Measurements from ENCODE around the gene RNF213. TPM values are rescaled to one million over a fixed set of nuclear protein-coding genes. Genes with fewer than 3 reads are reported as not detected.

Gene RNF213
- total RNA-seq, 1 experiment from 2014 or later = 13.0 TPM

DNA sequence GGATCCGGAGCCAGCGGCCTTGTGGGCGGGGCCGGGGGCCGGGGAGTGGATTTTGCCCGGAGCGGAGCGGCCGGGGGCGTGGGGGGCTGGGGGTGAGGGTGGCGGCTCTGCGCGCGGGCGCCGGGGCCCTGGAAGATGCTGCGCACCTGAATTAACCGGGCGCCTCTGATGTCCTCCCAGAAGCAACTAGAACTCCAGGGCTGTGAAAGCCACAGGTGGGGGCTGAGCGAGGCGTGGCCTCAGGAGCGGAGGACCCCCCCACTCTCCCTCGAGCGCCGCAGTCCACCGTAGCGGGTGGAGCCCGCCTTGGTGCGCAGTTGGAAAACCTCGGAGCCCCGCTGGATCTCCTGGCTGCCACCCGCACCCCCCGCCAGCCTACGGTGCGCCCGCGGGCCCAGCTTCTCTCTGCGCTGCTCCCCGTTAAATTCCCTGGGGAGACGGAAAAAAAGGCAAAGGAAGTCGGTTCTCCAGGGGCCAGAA lies 39.9 kb upstream of the RNF213 start:
- Histone ChIP-seq H3K9me3 (replicated peaks) (no peaks in the 10 kb centered on the region), H3K27me3 (no peaks in the 10 kb centered on the region), H3K36me3 (0 out of 2 replicates have a peak, but pooled peaks cover 2% of the 10 kb centered on the region), H3K27ac (no peak overlapping the region; the same call in 1 of the 2 replicates), H3K4me1 (0 out of 2 replicates have a peak, but pooled peaks cover 2% of the 10 kb centered on the region), H3K4me3 (peak overlapping the region; percentile 92)
- DNase-seq = no peak

DNA sequence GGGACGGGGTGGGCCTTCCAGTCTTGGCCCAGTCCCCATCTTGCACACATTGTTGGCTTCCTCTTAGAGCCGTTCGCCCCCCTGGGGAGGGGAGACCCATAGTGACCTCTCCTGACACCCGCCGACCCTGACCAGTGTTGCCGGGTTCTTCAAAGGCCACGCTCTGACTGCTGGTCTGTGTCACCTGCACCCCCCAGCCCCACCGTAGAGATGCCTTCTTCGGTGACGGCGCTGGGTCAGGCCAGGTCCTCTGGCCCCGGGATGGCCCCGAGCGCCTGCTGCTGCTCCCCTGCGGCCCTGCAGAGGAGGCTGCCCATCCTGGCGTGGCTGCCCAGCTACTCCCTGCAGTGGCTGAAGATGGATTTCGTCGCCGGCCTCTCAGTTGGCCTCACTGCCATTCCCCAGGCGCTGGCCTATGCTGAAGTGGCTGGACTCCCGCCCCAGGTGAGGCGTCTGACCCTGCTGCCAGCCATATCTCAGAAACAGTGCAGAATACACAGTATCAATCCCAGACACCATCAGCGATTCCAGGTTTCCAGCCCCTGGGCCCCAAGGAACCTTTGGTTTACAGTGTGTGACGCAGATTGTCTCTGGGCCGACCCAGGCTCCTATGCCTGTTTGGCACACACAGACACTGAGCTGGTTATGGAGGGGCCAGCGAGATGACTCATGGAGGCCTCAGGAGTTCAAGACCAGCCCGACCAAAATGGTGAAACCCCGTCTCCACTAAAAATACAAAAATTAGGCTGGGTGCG lies 39.1 kb upstream of the RNF213 start:
- Histone ChIP-seq H3K4me3 (no peak overlapping the region), H3K9me3 (replicated peaks) (no peaks in the 10 kb centered on the region), H3K27ac (no peak overlapping the region), H3K36me3 (0 out of 2 replicates have a peak, but pooled peaks cover 2% of the 10 kb centered on the region), H3K4me1 (0 out of 2 replicates have a peak, but pooled peaks cover 2% of the 10 kb centered on the region), H3K27me3 (no peaks in the 10 kb centered on the region)
- DNase-seq = no peak

DNA sequence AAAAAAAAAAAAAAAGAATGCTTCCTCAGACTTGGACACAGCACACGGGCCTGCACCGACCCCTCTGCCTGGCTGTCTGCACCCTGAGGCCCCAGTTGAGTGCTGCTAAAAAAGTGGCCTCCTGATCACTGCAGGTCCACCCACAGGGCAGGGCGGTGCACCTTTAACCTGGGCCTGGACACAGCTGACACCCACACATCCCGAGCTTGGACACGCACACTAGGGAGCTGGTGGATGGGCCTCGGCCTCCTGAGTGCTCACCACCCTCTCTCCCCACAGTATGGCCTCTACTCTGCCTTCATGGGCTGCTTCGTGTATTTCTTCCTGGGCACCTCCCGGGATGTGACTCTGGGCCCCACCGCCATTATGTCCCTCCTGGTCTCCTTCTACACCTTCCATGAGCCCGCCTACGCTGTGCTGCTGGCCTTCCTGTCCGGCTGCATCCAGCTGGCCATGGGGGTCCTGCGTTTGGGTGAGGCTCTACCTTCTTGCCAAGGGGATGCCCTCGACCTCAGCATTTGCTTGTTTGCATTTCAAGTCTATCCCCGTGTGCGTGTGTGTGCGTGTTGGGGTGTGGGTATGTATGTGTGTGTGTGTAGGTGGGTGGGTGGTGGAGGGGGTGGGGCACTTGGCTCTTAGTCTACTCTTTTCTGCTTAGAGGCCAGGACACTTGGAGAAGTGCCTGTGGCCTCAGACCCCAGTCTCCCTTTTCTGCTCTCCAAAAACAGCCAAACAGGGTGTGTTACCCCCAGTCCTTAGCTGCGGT lies 38.1 kb upstream of the RNF213 start:
- no peaks in the 10 kb centered on the region for H3K27me3 ChIP-seq
- 0 out of 2 replicates have a peak, but pooled peaks cover 2% of the 10 kb centered on the region for H3K4me1 ChIP-seq
- H3K9me3 ChIP-seq (replicated peaks) = no peaks in the 10 kb centered on the region
- DNase-seq = no peak
- H3K4me3 ChIP-seq = no peak overlapping the region
- H3K36me3 ChIP-seq = 0 out of 2 replicates have a peak, but pooled peaks cover 2% of the 10 kb centered on the region
- no peak overlapping the region for H3K27ac ChIP-seq

DNA sequence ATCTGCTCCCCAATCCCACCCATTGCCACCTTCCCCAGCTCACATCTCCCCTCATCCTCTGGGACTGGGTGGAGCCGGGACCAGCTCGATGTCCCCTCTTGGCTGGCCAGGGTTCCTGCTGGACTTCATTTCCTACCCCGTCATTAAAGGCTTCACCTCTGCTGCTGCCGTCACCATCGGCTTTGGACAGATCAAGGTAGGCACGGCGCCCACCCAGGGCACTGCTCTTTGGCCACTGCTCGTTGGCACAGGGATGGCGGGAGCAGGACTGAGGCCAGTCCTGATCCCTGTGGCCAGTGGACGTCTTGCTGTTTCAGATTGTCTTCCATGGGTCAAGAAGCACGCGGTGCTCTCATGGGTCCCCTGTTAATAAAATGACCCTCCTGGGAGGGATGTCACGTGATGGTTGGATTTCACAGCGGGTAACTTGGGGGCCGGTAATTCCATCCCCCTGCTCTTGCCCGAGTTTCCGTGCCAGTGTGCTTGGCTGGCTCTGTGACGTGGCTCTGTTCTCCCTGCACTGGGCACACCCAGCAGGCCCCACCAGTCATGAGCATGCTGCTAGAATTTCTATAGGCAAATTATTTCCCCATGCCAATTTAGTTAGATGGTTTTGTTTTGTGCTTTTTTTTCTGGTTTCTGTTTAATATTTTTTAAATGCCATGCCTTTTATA lies 37.4 kb upstream of the RNF213 start:
- Histone ChIP-seq H3K27ac (no peak overlapping the region), H3K4me1 (0 out of 2 replicates have a peak, but pooled peaks cover 2% of the 10 kb centered on the region), H3K36me3 (no peaks in the 10 kb centered on the region), H3K27me3 (no peaks in the 10 kb centered on the region), H3K4me3 (no peak overlapping the region), H3K9me3 (replicated peaks) (no peaks in the 10 kb centered on the region)
- no peak for DNase-seq

DNA sequence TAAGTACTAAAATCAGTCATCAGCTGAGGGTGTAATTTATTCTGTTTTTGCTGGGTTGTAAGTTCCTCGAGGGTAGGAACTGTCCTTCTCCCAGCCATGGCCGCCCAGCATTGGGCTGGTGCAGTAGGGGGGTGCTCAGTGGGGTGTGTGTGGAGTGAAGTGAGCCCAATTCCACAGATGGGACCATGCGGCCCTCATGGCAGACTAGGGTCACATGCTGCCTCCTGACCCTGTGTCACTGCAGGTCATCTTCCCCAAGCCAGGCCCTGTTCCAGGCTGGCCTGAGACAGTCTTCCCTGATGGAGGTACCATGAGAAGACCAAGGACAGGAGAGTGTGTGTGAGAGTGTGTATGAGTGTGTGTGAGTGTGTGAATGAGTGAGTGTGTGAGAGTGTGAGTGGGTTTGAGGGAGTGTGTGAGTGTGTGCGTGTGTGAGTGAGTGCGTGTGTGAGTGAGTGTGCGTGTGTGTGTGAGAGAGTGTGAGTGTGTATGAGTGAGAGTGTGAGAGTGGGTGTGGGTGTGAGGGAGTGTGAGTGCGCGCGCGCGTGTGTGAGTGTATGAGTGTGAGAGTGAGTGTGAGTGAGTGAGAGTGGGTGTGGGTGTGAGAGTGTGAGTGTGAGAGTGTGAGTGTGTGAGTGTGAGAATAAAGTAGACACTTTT lies 36.7 kb upstream of the RNF213 start:
- Histone ChIP-seq H3K9me3 (replicated peaks) (no peaks in the 10 kb centered on the region), H3K27me3 (no peaks in the 10 kb centered on the region), H3K4me1 (0 out of 2 replicates have a peak, but pooled peaks cover 2% of the 10 kb centered on the region), H3K36me3 (no peaks in the 10 kb centered on the region), H3K4me3 (no peak overlapping the region), H3K27ac (no peak overlapping the region)
- DNase-seq = no peak

DNA sequence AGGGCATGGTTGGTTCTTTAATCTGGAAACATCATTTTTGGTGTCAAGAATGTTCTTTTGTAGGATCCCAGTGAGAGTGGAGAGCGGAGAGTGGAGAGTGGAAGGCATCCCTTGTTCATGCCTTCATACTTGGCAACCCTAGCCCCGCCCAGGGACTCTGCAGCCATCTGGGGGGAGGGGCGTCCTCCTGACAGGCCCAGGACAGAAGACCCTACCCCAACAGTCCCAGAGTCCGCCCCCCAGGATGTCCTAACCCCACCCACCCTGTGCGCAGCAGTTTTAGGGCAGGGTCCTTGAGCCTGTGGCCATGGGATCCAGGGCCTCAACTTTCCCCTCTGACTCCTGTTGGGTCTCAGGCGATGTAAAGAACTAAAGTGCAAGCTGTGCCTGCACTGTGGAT lies 36.0 kb upstream of the RNF213 start:
- DNase-seq = no peak
- no peaks in the 10 kb centered on the region for H3K4me1 ChIP-seq
- no peak overlapping the region for H3K27ac ChIP-seq
- H3K4me3 ChIP-seq = no peak overlapping the region
- no peaks in the 10 kb centered on the region for H3K27me3 ChIP-seq
- no peaks in the 10 kb centered on the region for H3K36me3 ChIP-seq
- no peaks in the 10 kb centered on the region for H3K9me3 ChIP-seq (replicated peaks)

DNA sequence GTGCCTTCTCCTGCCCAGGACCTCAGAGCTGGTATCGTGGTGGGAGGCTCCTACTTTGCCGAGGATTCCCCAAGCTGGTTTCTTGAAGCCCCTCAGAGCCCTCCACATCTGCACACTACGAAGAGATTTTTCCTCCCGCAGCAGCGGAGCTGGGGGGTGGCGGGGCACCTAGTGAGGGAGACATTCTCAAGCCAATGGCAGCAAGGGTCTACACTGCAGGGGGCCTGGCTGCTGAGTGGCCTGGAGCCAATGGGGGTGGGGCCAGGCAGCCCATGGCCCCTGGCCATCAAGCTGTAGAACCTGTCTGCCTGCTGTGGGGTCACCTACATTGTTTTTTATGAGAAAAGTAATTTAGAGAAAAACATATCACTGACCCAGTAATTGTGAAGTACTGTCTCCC lies 35.4 kb upstream of the RNF213 start:
- DNase-seq = no peak
- no peaks in the 10 kb centered on the region for H3K36me3 ChIP-seq
- H3K27me3 ChIP-seq = no peaks in the 10 kb centered on the region
- no peak overlapping the region for H3K27ac ChIP-seq
- H3K9me3 ChIP-seq (replicated peaks) = no peaks in the 10 kb centered on the region
- no peak overlapping the region for H3K4me3 ChIP-seq
- no peaks in the 10 kb centered on the region for H3K4me1 ChIP-seq

DNA sequence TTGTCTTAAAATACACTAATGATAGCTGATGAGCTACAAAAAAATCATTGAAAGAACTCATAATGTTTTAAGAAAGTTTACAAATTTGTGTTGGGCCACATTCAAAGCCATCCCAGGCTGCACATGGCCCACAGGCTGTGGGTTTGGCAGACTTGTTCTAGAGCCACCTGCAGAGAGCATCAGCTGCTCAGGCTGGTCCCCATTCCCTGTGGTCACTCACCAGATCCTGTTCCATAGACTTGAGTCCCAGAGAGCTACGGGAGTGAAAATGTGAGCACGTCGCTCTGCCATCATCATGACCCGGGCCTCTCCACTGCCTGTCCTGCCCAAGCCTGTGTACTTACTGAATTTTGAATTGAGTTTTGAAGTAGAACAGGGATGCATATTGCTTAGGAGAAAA lies 33.5 kb upstream of the RNF213 start:
- 0 out of 2 replicates have a peak, but pooled peaks cover 4% of the 10 kb centered on the region for H3K9me3 ChIP-seq (replicated peaks)
- H3K27me3 ChIP-seq = no peaks in the 10 kb centered on the region
- peaks cover 4% of the 10 kb centered on the region; the same call in 1 of the 2 replicates for H3K36me3 ChIP-seq
- DNase-seq = no peak
- H3K27ac ChIP-seq = no peak overlapping the region
- no peaks in the 10 kb centered on the region for H3K4me1 ChIP-seq
- no peak overlapping the region for H3K4me3 ChIP-seq

DNA sequence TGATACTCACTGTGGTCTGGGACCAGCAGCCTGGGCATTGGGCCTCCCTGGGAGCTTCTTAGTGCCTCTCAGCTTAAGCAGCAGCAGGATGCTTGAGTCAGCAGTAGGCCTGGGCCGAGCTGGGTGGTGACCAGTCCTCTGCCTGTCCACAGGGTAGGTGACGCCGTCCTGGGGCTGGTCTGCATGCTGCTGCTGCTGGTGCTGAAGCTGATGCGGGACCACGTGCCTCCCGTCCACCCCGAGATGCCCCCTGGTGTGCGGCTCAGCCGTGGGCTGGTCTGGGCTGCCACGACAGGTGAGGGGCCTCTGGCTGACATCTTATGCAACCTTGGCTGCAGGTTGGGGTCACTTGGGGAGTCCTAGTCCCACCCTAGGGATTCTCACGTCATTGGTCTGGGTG lies 33.0 kb upstream of the RNF213 start:
- H3K9me3 ChIP-seq (replicated peaks) = peaks cover 6% of the 10 kb centered on the region; the same call in 1 of the 2 replicates
- no peak overlapping the region for H3K4me3 ChIP-seq
- DNase-seq = no peak
- H3K4me1 ChIP-seq = no peaks in the 10 kb centered on the region
- H3K36me3 ChIP-seq = peaks cover 4% of the 10 kb centered on the region; the same call in 1 of the 2 replicates
- H3K27ac ChIP-seq = no peak overlapping the region
- no peaks in the 10 kb centered on the region for H3K27me3 ChIP-seq

DNA sequence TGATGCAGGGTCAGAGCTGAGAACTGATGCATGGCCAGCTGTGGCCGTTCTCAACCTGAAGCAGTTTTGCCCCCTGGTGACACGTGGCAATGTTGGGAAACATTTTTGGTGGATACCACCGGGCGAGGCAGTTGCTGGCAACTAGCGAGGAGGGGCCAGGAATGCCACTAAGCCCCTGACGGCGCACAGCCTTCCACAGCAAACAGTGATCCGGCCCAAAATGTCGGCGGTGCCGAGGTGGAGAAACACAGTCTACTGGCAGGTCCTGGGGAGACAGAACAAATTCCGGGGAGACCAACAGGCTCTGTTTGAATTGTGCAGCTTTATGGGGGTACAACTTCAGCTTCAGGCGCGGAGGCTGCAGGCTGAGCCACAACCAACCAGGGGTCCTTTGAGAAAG lies 32.2 kb upstream of the RNF213 start:
- Histone ChIP-seq H3K27me3 (no peaks in the 10 kb centered on the region), H3K4me3 (no peak overlapping the region), H3K9me3 (replicated peaks) (peaks cover 9% of the 10 kb centered on the region; the same call in 1 of the 2 replicates), H3K27ac (no peak overlapping the region), H3K4me1 (no peaks in the 10 kb centered on the region), H3K36me3 (peaks cover 4% of the 10 kb centered on the region; the same call in 1 of the 2 replicates)
- no peak for DNase-seq

DNA sequence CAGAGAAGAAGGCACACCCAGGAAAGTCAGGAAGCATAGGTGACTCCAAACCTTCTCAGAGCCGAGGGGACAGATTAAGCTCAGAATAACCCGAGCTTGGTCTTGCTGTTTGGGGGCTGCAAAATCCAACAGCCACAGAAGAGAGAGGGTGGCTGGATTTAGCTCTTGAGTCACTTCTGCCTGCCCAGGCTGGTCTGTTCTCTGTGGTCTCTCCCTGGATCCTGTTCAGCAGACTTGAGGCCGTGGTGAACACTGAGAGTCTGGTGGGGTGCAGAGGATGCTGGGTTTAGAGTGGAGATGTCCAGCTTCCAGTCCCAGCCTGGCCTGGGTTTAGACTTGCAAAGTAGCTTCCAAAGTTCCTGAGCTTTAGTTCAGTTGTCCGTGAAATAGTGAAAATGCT lies 31.6 kb upstream of the RNF213 start:
- H3K4me1 ChIP-seq = no peaks in the 10 kb centered on the region
- DNase-seq = no peak
- H3K4me3 ChIP-seq = no peak overlapping the region
- H3K36me3 ChIP-seq = peaks cover 4% of the 10 kb centered on the region; the same call in 1 of the 2 replicates
- H3K27me3 ChIP-seq = no peaks in the 10 kb centered on the region
- H3K27ac ChIP-seq = no peak overlapping the region
- H3K9me3 ChIP-seq (replicated peaks) = peaks cover 11% of the 10 kb centered on the region; the same call in 1 of the 2 replicates

DNA sequence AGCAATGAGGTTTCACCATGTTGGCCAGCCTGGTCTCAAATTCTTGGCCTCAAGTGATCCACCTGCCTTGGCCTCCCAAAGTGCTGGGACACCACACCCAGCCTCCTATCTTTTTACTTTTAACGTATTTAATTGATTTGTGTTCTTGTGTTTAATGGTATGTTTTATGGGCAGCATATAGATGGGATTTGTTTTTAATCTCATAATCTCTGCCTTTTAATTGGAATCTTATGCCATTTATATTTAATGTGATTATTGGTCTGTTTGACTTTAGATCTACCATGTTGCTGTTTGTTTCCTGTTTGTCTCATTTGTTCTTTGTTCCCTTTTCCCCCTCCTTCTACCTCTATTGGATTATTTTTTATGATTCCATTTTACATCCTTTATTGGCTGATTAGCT lies 28.2 kb upstream of the RNF213 start:
- Histone ChIP-seq H3K4me1 (no peaks in the 10 kb centered on the region), H3K36me3 (peaks cover 7% of the 10 kb centered on the region; the same call in 1 of the 2 replicates), H3K27ac (no peak overlapping the region), H3K27me3 (no peaks in the 10 kb centered on the region), H3K9me3 (replicated peaks) (peaks cover 16% of the 10 kb centered on the region), H3K4me3 (no peak overlapping the region)
- no peak for DNase-seq

DNA sequence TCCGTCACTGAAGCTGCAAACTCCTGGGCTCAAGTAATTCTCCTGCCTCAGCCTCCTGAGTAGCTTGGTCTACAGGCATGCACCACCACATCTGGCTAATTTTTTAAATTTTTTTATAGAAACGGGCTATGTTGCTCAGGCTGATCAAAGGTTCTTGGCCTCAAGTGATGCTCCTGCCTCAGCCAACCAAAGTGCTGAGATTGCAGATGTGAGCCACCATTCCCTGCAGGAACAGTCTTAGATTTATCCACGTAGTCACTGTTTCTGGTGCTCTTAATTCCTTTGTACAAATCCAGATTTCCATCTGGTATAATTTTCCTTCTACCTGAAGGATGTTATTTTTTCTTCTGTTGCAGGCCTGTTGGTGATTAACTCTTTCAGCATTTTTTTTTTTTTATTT lies 27.4 kb upstream of the RNF213 start:
- H3K27me3 ChIP-seq = no peaks in the 10 kb centered on the region
- peaks cover 12% of the 10 kb centered on the region; the same call in 1 of the 2 replicates for H3K36me3 ChIP-seq
- peaks cover 16% of the 10 kb centered on the region for H3K9me3 ChIP-seq (replicated peaks)
- no peaks in the 10 kb centered on the region for H3K4me1 ChIP-seq
- H3K27ac ChIP-seq = no peak overlapping the region
- H3K4me3 ChIP-seq = no peak overlapping the region
- no peak for DNase-seq

DNA sequence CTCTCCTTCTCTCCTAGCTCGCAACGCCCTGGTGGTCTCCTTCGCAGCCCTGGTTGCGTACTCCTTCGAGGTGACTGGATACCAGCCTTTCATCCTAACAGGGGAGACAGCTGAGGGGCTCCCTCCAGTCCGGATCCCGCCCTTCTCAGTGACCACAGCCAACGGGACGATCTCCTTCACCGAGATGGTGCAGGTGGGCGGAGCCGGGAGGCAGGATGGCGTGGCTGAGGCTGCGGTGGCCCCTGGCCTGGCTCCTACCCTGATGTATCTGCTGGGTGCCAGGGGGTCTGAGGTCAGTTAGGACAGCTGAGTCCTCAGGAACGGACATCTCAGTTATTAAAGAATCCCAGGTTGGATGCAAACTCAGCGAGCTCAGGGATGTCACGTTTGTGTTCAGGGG lies 23.7 kb upstream of the RNF213 start:
- no peak overlapping the region for H3K27ac ChIP-seq
- no peak for DNase-seq
- no peaks in the 10 kb centered on the region for H3K4me1 ChIP-seq
- H3K4me3 ChIP-seq = no peak overlapping the region
- no peaks in the 10 kb centered on the region for H3K27me3 ChIP-seq
- H3K36me3 ChIP-seq = peaks cover 10% of the 10 kb centered on the region; the same call in 1 of the 2 replicates
- H3K9me3 ChIP-seq (replicated peaks) = peaks cover 12% of the 10 kb centered on the region

All from SJCRH30 (cell line).